ENCODE results near the gene METTL1. TPM values are rescaled to one million over a fixed set of nuclear protein-coding genes. Genes with fewer than 3 reads are reported as not detected.

The METTL1 gene
- total RNA-seq, 1 donor from 2014 or later, result 26.8 TPM

DNA sequence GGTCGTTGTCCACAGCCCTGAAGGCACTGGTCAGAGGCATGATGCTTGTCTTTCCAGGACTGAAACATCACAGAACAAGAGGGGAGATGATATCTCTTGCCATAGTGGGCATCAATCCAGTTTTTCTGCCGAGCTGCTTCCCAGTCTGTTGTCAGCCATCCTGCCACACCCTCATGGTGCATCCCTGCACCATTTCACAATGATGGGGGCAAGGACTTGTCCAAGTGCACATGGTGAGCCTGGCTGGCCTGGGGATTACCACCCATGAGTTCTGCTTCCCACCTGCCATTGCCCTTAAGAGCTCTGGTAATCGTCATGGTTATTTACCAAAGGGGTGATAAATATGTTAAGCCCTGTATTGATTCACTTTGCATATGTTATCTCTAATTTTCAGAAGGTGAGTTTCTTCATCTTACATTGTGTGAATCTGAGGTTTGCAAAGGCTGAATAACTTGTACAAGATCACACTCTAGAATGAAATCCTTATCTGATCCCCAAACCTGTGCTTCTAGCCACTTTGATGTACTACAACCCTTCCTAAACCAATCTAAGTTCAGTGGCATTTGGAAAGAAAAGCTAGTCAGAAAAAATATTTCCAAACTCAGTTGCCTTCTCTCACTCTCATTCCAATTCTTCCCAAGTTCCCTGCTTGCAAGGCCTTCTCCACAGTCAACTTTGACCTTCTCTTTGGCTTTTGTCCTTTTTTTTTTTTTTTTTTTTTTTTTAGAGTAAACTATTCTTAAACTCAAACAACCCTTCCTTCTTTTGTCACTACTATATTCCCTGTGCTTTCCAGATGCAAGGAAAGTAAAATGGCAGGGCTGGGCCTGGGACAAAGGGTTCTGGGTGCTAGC is 44.3 kb upstream of the METTL1 start:
- Mint-ChIP-seq H3K4me1 (ENCODE audit: low read depth) (peaks cover 8% of the 10 kb centered on the region), H3K27me3 (ENCODE audit: low read depth) (no peaks in the 10 kb centered on the region), H3K9me3 (ENCODE audit: low read depth) (no peaks in the 10 kb centered on the region), H3K4me3 (ENCODE audit: unreplicated experiment) (no peak overlapping the region), H3K36me3 (ENCODE audit: low read depth) (peaks cover 13% of the 10 kb centered on the region), H3K27ac (ENCODE audit: unreplicated experiment) (no peak overlapping the region)
- TF ChIP-seq, protein P1, sequence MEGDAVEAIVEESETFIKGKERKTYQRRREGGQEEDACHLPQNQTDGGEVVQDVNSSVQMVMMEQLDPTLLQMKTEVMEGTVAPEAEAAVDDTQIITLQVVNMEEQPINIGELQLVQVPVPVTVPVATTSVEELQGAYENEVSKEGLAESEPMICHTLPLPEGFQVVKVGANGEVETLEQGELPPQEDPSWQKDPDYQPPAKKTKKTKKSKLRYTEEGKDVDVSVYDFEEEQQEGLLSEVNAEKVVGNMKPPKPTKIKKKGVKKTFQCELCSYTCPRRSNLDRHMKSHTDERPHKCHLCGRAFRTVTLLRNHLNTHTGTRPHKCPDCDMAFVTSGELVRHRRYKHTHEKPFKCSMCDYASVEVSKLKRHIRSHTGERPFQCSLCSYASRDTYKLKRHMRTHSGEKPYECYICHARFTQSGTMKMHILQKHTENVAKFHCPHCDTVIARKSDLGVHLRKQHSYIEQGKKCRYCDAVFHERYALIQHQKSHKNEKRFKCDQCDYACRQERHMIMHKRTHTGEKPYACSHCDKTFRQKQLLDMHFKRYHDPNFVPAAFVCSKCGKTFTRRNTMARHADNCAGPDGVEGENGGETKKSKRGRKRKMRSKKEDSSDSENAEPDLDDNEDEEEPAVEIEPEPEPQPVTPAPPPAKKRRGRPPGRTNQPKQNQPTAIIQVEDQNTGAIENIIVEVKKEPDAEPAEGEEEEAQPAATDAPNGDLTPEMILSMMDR (IDR thresholded peaks at IDR 0.05), result no peak
- DNase-seq (ENCODE audit: low spot score), result no peak

DNA sequence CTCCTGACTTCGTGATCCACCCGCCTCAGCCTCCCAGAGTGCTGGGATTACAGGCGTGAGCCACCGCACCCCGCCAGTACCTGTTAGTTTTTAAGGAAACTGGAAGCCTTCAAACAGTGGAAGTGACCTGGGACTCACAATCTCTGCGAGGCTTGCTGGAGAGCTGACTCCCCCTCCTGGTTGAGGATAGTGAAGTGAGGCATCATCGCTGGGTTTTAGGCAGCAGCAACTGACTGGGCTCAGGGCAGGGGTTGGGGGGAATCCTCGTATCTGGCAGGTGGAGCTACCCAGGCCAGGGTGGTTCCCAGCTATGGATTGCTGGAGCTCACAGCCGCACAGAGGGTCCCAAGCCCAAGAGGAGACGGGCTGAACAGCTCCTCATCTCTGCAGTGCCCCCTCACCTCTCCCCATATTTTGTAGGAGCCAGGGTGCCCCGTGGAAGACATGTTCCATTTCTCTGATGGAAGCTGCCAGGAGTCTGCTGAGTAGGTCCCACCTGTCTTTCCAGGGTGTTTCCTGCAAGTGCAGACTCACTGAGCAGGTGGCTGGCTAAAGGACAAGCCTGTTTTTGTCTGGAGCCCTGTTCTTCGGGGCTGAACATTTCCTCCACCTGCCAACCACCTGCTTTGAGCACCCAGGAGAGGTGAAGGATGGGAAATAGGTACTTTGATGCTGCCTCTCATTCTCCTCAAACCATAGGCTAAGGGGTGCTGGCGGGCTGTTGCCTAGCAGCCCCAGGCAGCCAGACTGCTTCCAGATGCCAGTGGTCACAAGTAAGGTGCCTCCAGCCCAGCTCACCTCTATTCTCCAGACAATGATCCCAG is 43.5 kb upstream of the METTL1 start:
- Mint-ChIP-seq H3K27me3 (ENCODE audit: low read depth) (no peaks in the 10 kb centered on the region), H3K36me3 (ENCODE audit: low read depth) (peaks cover 9% of the 10 kb centered on the region), H3K27ac (ENCODE audit: unreplicated experiment) (no peak overlapping the region)

DNA sequence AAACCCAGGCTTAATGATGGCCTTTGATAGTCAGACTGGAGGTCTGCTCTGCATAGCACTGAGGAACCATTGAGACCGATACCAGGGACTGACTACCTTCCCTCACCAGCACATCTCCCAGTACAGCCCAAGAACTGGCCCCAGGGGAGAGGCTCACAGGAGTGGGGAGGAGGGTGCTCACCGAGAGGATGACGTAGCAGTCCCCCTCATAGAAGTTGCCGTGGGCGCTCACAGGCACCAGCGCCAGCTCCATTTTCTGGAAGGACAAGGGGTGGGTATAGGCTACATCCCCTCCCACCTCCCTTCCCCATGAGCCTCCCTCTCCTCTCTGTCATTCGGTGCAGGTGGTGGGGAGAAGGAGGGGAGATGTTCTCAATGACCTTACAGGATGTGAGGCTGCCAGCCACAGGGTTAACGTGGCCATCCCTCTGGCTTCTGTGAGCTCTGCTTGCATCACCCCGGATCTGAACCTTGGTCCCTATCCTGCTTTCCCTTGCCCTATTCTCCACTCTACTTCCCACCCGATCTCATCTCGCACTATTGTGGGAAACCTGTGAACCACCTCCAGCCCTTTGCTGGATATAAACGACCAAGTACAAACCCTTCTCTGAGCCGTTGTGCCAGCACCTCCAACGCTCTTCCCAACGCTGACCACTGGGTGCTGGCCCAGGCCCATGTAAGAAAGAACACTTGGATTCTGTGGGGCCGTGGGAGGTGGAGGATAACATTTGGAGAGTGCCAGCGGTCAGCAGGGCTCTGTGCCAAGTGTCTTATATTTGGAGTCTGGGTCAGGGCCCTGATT is 42.3 kb upstream of the METTL1 start:
- Mint-ChIP-seq H3K4me1 (ENCODE audit: low read depth) (peaks cover 12% of the 10 kb centered on the region), H3K4me3 (ENCODE audit: unreplicated experiment) (no peak overlapping the region), H3K36me3 (ENCODE audit: low read depth) (peaks cover 12% of the 10 kb centered on the region), H3K27ac (ENCODE audit: unreplicated experiment) (peak overlapping the region; percentile 61), H3K27me3 (ENCODE audit: low read depth) (no peaks in the 10 kb centered on the region), H3K9me3 (ENCODE audit: low read depth) (no peaks in the 10 kb centered on the region)
- TF ChIP-seq, protein P1 (IDR thresholded peaks at IDR 0.05), result no peak
- DNase-seq (ENCODE audit: low spot score), result peak; percentile 51

More for the DNA sequence above, 43.5 kb upstream of the METTL1 start:
- no peak overlapping the region for H3K4me3 Mint-ChIP-seq (ENCODE audit: unreplicated experiment)
- H3K4me1 Mint-ChIP-seq (ENCODE audit: low read depth), result peaks cover 12% of the 10 kb centered on the region
- TF ChIP-seq, protein P1 (IDR thresholded peaks at IDR 0.05), result peak; percentile 26
- no peaks in the 10 kb centered on the region for H3K9me3 Mint-ChIP-seq (ENCODE audit: low read depth)
- peak; percentile 55 for DNase-seq (ENCODE audit: low spot score)

DNA sequence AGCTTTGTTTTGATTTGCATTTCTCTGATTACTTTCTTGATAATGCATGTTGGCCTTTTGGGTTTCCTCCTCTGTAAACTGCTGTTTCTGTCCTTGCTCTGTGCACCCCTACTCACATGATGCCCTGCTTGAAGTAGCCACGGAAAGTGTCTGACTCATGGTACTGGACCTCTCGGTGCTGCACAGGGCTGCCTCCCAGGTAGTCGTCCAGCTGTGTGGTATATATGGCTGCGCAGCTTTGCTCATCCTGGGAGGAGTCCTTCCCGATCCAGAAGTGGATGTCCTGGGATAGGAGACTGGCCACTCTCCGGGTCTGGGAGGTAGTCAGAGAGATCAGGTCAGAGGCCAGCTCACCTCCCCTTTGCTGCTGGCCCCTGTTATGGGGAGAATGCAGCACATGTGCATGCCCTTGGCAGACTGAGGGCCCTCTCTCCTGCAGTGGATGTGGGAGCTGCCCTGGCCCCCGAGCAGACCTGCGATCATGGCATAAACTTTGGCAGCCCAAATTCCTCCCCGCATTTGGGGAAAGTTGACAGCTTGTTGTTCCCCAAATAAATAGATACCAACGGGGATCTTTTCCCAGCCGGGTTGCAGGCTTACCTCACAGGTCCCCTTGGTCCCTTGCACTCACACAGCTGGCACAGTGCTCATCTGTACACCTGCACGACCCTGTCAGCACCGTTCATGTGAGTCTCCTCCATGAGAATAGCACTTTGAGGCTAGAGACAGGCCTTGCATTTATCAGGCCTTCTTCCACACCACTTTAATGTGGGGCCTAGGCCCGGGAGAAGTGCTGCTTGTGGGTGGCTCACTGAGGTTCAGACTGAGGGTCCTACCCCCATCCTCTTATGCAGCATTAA is 41.4 kb upstream of the METTL1 start:
- H3K36me3 Mint-ChIP-seq (ENCODE audit: low read depth), result peaks cover 7% of the 10 kb centered on the region
- TF ChIP-seq, protein P1 (IDR thresholded peaks at IDR 0.05), result no peak
- peaks cover 10% of the 10 kb centered on the region for H3K4me1 Mint-ChIP-seq (ENCODE audit: low read depth)
- no peak overlapping the region for H3K4me3 Mint-ChIP-seq (ENCODE audit: unreplicated experiment)
- no peak overlapping the region for H3K27ac Mint-ChIP-seq (ENCODE audit: unreplicated experiment)
- no peaks in the 10 kb centered on the region for H3K27me3 Mint-ChIP-seq (ENCODE audit: low read depth)
- no peaks in the 10 kb centered on the region for H3K9me3 Mint-ChIP-seq (ENCODE audit: low read depth)
- peak; percentile 64 for DNase-seq (ENCODE audit: low spot score)
